Ramos (cell line): Measurements from ENCODE around the gene DTD1.

Source experiments
- in situ Hi-C: fragments of 300-500 bp; cut with MboI; formaldehyde crosslinking; loops from one replicate; pipeline ENCODE4 v1.14.3; 2022; ENCODE audit warnings: low sequenced_read_pairs; ENCODE audit not compliant: unreplicated experiment

Gene DTD1, protein sequence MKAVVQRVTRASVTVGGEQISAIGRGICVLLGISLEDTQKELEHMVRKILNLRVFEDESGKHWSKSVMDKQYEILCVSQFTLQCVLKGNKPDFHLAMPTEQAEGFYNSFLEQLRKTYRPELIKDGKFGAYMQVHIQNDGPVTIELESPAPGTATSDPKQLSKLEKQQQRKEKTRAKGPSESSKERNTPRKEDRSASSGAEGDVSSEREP

DNA sequence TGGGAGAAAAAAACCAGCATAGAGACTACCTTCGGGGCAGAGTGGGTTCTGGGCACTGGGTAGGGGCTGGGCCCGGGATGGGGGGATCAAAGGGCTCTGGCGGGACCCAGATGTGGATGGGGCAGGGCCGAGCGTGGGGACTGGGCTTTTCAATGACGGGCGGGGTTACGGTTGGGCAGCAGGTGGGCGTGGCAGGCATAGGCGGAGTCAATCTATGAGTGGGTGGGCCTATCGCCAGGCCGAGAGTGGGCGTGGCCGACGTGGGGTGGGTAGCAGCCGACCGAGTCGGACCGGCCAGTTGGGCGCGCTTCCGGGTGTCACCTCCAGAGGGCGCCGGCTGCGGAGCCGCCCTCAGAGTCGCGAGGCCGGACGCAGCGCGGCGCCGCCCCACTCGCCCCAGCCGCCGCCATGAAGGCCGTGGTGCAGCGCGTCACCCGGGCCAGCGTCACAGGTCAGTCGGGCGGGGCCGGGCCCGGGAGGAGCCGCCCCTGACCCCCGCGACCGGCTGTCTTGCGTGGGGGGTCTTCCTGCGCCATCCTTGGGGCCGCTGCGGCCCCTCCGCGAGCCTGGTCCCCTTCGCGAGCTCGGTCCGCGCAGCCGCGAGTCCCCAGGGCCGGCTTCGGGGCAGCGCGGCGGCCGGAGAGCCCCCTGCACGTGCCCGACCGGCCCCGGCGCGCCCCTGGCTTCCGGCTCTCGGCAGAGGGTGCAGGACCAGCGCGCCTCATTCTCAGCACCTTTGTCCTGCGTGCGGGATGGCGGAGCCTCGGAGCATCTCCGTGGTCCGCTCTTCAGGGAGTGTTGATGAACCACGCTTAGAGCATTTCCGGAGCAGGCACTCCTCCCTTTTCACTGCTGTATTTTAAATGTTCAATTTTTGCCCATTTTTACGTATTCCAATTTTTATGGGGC, at the start of gene DTD1:
Gene DTD1 (plus strand): TSS at position 390 of the 909 bp plus-strand sequence. CDS start 19 bp downstream, at position 409.
- in situ Hi-C loops = no loop called here

DNA sequence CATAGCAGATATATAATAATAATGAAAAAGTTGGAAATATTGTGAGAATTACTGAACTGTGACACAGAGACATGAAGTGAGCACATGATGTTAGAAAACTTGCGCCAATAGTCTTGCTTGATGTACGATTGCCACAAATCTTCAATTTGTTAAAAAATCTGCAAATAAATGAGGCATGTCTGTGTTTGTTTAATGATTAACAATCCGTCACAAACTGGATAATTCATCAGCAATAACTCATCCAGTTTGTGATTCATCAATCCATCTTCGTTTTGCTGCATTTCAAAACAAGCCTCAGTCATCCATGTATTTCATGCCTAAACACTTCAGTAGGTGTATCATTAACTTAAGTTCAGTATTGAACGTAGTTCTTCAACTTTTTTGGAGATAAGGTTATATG, 46.1 kb upstream of the DTD1 start:
- in situ Hi-C loops = no loop called here

DNA sequence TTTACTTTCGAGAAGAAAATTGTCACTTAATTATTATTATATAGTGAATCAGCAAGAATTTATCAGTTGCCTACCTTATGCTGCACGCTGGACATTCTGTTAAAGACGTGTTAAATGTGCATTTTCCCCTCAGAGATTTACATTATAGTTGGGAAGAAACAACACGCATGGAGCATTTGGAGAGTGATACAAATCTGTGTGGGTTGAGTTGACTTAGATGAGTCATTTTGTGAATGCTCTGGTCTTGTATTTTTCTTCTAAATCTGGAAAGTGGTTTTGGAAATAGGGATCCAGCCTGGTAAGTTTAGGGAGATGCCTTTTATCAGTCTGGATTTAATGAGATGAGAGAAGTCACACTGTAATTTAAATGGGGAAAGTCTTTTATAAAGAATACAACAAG, 44.6 kb upstream of the DTD1 start:
- in situ Hi-C loops = no loop called here

- in situ Hi-C loops = no loop called here
These were observed 43.9 kb upstream of the DTD1 start for GRCh38 chr20:18543932-18544331.

- in situ Hi-C loops = no loop called here
These were observed 42.3 kb upstream of the DTD1 start for GRCh38 chr20:18545566-18545965.

GRCh38 chr20:18548465-18548864, 39.4 kb upstream of the DTD1 start:
- in situ Hi-C loops = no loop called here

GRCh38 chr20:18553746-18554145, 34.1 kb upstream of the DTD1 start:
- in situ Hi-C loops = no loop called here

DNA sequence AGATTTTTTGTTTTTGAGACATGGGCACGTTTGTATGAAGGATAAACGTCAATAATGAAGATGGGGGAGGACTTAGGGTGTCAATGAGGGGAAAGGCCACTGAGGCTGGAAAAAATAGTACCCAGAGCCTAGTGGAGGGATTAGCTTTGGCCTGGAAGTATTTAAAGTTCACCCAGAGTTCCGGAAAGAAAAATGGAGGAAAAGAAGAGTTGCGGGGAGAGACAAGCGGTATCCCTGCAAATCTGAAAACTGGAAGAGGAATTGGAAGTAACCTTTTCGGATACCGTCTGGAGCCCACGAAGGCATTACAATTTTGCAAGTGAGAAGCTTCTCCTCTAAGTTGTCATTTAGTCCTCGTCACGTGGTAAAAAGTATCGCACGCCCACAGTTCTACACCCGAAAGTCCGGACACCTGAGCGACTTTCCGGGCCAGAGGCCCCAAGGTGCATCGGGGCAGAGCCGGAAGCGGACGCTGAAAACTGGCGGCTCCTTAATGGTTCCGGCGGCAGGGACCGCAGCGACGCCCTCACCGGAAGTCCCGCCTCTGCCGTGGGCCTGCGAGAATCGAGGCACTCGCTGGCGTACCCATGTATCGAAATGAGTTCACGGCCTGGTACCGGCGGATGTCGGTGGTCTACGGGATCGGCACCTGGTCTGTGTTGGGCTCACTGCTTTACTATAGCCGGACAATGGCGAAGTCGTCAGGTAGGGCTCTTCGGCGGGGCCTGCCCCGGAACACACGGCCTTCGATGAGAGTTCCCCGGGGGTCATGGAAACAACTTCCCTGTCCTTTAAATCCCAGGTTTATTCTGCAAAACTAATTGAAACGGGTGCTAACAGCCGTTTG, 20.7 kb upstream of the DTD1 start, which contains the start of gene SMIM26:
Gene SMIM26 (plus strand): TSS at position 541 of the 847 bp plus-strand sequence. CDS start 47 bp downstream, at position 588.
- in situ Hi-C loops = no loop called here

- in situ Hi-C loops = no loop called here
These were observed 20.1 kb upstream of the DTD1 start for GRCh38 chr20:18567739-18568091.

DNA sequence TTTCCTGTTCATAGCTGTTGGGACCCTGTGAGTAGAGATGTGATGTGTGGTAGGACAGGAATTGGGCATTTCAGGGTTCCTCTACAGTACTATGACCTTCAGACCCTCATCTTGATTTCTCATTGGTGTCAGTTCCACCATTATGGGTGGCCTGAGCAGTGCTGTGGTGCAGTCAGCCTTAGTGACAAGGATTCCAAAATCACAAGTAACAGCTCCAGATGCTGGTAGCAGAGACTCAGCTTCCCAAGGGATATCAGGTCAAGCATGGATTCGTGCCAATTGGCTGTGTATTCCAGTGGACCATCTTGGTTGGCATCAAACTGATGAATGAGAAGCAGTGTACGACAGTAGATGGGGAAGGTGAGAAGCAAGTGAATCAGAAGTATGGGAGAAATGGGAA, 16.8 kb upstream of the DTD1 start:
- in situ Hi-C loops = no loop called here

DNA sequence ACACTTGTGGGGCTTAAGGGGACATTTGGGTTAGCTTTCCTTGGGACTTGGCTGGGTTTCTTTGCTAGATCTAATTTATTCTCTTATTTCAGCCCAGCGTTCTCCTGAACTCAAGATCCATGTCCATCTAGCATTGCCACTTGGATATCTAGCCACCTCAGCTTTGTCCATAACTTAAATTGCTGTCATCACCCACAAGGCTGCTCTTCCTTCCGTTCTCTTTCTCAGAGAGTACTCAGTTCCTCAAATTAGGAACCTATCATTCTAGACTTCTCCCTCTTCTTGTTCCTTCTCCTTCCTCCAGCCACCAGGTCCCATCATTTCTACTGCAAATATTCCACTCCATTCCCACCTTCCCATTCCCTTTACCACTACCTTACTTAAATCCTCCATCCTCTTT, 16.3 kb upstream of the DTD1 start:
- in situ Hi-C loops = no loop called here

DNA sequence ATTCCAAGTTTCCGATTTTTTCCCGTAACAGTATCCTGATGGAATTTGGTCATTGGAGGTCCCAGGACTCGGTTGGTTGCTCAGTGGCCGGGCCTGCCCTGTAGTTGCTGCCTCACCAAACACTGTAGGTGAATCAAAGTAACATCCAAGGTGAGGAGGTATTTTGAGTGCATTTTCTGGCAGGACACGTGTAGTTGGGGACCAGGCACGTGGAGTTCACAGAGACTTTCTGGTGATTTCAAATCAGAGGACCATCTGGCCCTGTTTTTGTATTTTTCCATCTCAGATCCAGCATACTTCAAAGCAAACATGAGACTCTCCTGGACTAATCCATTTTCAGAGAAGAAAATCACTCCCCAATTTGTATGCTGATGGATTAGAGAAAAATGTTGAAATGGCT, 9.9 kb upstream of the DTD1 start:
- in situ Hi-C loops = no loop called here

DNA sequence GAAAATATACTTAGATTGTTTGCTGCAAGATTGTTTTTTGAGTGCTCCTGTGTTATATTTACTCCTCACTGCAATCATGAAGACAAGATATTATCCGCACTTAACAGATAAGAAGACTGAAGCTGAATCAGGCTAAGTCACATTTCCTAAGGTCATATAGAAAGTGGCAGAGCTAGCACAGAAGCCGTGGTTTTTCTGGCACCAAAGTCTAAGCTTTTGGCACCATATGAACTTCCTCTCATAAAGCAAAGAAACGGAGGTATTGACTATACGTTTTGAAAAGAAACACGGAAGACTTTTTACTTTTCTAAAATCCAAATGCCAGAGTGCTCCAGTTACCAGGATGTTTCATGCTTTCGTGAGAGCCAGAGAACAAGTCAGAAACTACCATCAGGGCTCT, 9.3 kb upstream of the DTD1 start:
- in situ Hi-C loops = no loop called here

DNA sequence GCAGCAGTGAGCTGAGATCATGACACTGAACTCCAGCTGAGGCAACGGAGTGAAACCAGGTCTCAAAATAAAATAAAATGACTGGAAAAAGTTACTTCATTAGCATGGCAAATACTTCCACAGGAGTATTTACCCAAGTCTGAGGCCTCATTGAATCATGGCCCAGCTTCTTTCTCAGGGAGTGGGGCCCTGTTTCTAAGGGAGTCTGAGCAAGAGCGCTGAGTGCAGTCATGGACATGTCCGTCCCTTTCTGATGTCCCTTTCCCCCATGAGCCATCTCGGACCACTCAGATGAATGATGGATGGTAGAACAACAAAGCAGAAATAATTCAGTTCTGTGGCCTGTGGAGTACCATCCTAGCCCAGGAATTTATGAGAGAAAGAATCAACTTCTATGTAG, 7.8 kb upstream of the DTD1 start:
- in situ Hi-C loops = no loop called here

GRCh38 chr20:18585134-18585533, 2.7 kb upstream of the DTD1 start:
- in situ Hi-C loops = no loop called here

GRCh38 chr20:18588574-18588933, 700 bp downstream of the DTD1 start:
- in situ Hi-C loops = no loop called here

- in situ Hi-C loops = no loop called here
These were observed 2.3 kb downstream of the DTD1 start for GRCh38 chr20:18589941-18590674.

DNA sequence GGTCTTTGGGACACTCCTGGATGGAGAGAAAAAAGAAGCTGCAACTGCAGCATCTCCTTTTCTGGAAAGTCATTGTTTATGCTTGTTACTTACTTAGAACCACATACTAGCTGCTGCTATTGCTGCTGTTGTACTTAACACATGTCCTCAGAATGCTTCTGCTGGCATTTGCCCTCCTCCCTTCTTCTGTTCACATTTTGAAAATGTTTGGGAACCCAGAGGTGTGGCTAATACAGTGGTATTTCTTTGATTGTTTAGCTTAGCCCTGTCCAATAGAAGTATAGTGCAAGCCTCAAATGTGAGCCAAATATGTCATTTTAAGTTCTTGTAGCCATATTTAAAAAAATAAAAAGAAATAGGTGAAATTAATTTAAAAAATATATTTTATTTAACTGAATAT, 8.4 kb downstream of the DTD1 start:
- in situ Hi-C loops = no loop called here

GRCh38 chr20:18609741-18610140, 21.9 kb downstream of the DTD1 start:
- in situ Hi-C loops = no loop called here

- in situ Hi-C loops = no loop called here
These were observed 23.6 kb downstream of the DTD1 start for GRCh38 chr20:18611492-18611891.
